Large intestine (tissue), 3 donors: ENCODE results near the gene PML. TPM values are rescaled to one million over a fixed set of nuclear protein-coding genes. Genes with fewer than 3 reads are reported as not detected.
"Not testable (repeated sequence)": the region's sequence is repeated elsewhere in the genome, so short reads cannot be mapped to it uniquely, and the experiment has no call there.

Experiments used
- DNase-seq, 2 donors: peaks; one replicate each; pipeline versions ENCODE4 v3.0.0 to v3.0.0-alpha.2; 2013
- H3K27ac ChIP-seq: one replicate; pipeline ENCODE4 v1.5.1; 2013; ENCODE audit warnings: low read length
- H3K27me3 ChIP-seq: 2 replicates; pipeline ENCODE4 v1.6.1; 2013; ENCODE audit warnings: low read length; ENCODE audit not compliant: control insufficient read depth, insufficient read depth
- H3K36me3 ChIP-seq: 2 replicates; pipeline ENCODE4 v1.6.1; 2013; ENCODE audit warnings: low read length; ENCODE audit not compliant: control insufficient read depth, insufficient read depth
- H3K4me1 ChIP-seq: one replicate; pipeline ENCODE4 v1.6.1; 2013; ENCODE audit warnings: low read length; ENCODE audit not compliant: control insufficient read depth, insufficient read depth
- H3K4me3 ChIP-seq: one replicate; pipeline ENCODE4 v1.5.1; 2013; ENCODE audit warnings: low read length
- H3K9me3 ChIP-seq: one replicate; pipeline ENCODE4 v1.6.1; 2013; ENCODE audit warnings: mild to moderate bottlenecking, low read depth, low read length, moderate library complexity; ENCODE audit not compliant: control insufficient read depth
- WGBS: methylation state at CpG from one replicate; pipeline ENCODE4 v1.1.5; 2013; ENCODE audit warnings: low lambda C conversion rate; ENCODE audit not compliant: insufficient coverage; 5-methylcytosine and 5-hydroxymethylcytosine counted together
- polyA plus RNA-seq: library from polyadenylated mRNA; unstranded; fragments of 120-200 nt; gene quantifications from one replicate; pipeline ENCODE4 v1.2.1, GENCODE V29; 2013

The PML gene
- polyA plus RNA-seq, 1 donor: 28.3 TPM

- Histone ChIP-seq H3K4me1 (peaks cover 3% of the 10 kb centered on the region), H3K9me3 (no peaks in the 10 kb centered on the region), H3K27me3 (no peaks in the 10 kb centered on the region), H3K36me3 (no peaks in the 10 kb centered on the region), H3K27ac (no peak overlapping the region), H3K4me3 (no peak overlapping the region)
- WGBS: no CpG with 5 or more reads among the region's 7 CpGs
- no peak for DNase-seq
These were observed 51.8 kb downstream of the PML start for GRCh38 chr15:74046275-74046674.

- H3K27me3 ChIP-seq: no peaks in the 10 kb centered on the region
- no CpG with 5 or more reads among the region's 5 CpGs for WGBS
- H3K36me3 ChIP-seq: no peaks in the 10 kb centered on the region
- H3K4me1 ChIP-seq: peaks cover 3% of the 10 kb centered on the region
- DNase-seq: no peak
- H3K4me3 ChIP-seq: no peak overlapping the region
- H3K9me3 ChIP-seq: no peaks in the 10 kb centered on the region
- H3K27ac ChIP-seq: no peak overlapping the region
These were observed 55.6 kb downstream of the PML start for GRCh38 chr15:74050127-74050526.

GRCh38 chr15:74050556-74051234, 56.2 kb downstream of the PML start:
- 92% methylated on average over 2 of the region's 8 CpGs for WGBS
- Histone ChIP-seq H3K27me3 (peaks cover under 1% of the 10 kb centered on the region), H3K4me3 (no peak overlapping the region), H3K9me3 (no peaks in the 10 kb centered on the region), H3K27ac (peak overlapping the region; percentile 32), H3K36me3 (no peaks in the 10 kb centered on the region), H3K4me1 (peaks cover 3% of the 10 kb centered on the region)
- no peak for DNase-seq

GRCh38 chr15:74052271-74053260, 58.0 kb downstream of the PML start:
- no CpG with 5 or more reads among the region's 42 CpGs for WGBS
- H3K4me3 ChIP-seq, H3K27ac ChIP-seq, DNase-seq, H3K4me1 ChIP-seq, H3K36me3 ChIP-seq, H3K9me3 ChIP-seq, H3K27me3 ChIP-seq: not testable (repeated sequence)

- H3K4me1 ChIP-seq: peaks cover 3% of the 10 kb centered on the region
- H3K27me3 ChIP-seq: peaks cover 6% of the 10 kb centered on the region
- WGBS: 100% methylated on average over 1 of the region's 15 CpGs
- DNase-seq: no peak
- H3K27ac ChIP-seq: no peak overlapping the region
- no peak overlapping the region for H3K4me3 ChIP-seq
- H3K9me3 ChIP-seq: no peaks in the 10 kb centered on the region
- no peaks in the 10 kb centered on the region for H3K36me3 ChIP-seq
These were observed 59.0 kb downstream of the PML start for GRCh38 chr15:74053517-74053916.

- no peak overlapping the region for H3K27ac ChIP-seq
- H3K4me1 ChIP-seq: peaks cover 3% of the 10 kb centered on the region
- no peak overlapping the region for H3K4me3 ChIP-seq
- 73% methylated on average over 1 of the region's 17 CpGs for WGBS
- H3K9me3 ChIP-seq: no peaks in the 10 kb centered on the region
- peaks cover 7% of the 10 kb centered on the region for H3K27me3 ChIP-seq
- peak; percentile 48 to 64 for DNase-seq
- no peaks in the 10 kb centered on the region for H3K36me3 ChIP-seq
These were observed 59.5 kb downstream of the PML start for GRCh38 chr15:74053941-74054529.

GRCh38 chr15:74055804-74056203, 61.3 kb downstream of the PML start:
- Histone ChIP-seq H3K27me3 (peaks cover 7% of the 10 kb centered on the region), H3K9me3 (no peaks in the 10 kb centered on the region), H3K27ac (no peak overlapping the region), H3K4me1 (peaks cover under 1% of the 10 kb centered on the region), H3K36me3 (no peaks in the 10 kb centered on the region), H3K4me3 (no peak overlapping the region)
- 100% methylated on average over 1 of the region's 2 CpGs for WGBS
- DNase-seq: no peak

DNA sequence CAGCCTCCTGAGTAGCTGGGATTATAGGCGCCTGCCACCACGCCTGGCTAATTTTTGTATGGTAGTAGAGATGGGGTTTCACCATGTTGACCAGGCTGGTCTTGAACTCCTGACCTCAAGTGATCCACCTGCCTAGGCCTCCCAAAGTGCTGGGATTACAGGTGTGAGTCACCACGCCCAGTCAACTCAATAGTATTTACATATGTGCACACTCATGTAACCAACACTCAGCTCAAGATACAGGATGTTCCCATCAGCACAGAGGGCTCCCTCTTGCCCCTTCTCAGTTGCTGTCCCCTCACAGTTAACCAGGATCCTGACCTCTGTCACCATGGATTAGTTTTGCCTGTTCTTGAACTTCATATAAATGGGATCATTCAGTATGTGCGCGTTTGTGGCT, 61.8 kb downstream of the PML start:
- H3K27me3 ChIP-seq, H3K27ac ChIP-seq, H3K4me1 ChIP-seq, H3K9me3 ChIP-seq, H3K36me3 ChIP-seq, DNase-seq, H3K4me3 ChIP-seq: not testable (repeated sequence)
- no CpG with 5 or more reads among the region's 5 CpGs for WGBS

DNA sequence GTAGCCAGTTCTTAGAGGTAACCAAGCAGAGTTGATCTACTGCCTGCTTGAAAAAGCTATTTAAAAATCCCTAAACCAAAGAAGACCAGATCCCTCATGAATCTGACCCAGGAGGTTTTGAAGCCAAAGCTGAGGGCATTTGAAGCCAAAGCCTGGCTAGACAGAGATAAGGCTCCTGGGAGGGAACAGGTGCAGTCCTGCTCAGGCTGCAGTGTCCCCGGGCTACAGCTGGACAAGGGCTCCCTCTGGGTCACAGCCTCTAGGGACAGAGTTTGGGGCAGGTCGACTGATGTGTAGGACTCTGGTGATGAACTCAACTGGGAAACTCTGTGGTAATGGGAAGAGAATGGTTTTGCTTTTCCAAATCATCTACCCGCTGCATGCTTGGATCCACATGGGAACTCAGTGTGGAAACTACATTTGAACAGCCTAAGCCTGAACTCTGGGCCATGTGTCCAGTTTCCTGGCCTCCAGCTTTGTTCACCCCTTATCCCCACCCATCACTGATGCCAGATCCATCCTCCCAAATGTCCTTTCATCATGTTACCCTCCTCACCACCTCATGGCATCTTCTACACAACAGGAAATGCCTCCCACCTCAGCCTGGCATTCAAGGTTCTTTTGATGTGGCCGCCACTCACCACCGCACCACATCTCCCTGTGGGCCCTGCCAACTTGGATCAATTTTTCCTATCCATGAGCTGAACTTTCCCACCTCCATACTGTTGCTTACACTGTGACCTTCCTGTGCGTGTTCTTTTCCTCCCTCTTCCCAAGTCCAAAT, 64.7 kb downstream of the PML start:
- 100% methylated on average over 1 of the region's 6 CpGs for WGBS
- not testable (repeated sequence) for H3K4me1 ChIP-seq, H3K9me3 ChIP-seq, H3K4me3 ChIP-seq, H3K27ac ChIP-seq, DNase-seq, H3K36me3 ChIP-seq, H3K27me3 ChIP-seq

- Histone ChIP-seq H3K36me3 (no peaks in the 10 kb centered on the region), H3K27ac (no peak overlapping the region)
- no peak for DNase-seq
These were observed 65.7 kb downstream of the PML start for GRCh38 chr15:74060251-74060650.

More at GRCh38 chr15:74060251-74060650, 65.7 kb downstream of the PML start:
- Histone ChIP-seq H3K9me3 (no peaks in the 10 kb centered on the region), H3K4me3 (no peak overlapping the region), H3K27me3 (peaks cover 7% of the 10 kb centered on the region), H3K4me1 (no peaks in the 10 kb centered on the region)
- no CpG with 5 or more reads among the region's 6 CpGs for WGBS
